RWPE1 (cell line): ENCODE results near the gene RSRC2.
"Not testable (repeated sequence)": the region's sequence is repeated elsewhere in the genome, so short reads cannot be mapped to it uniquely, and the experiment has no call there.

Experiments used
- CTCF ChIA-PET: fragments of 350-600 bp; sonication (Branson Sonifier 250); formaldehyde crosslinking; extraction: SDS; loops from one replicate; lab custom pipeline; 2021; lab: Yijun Ruan, JAX
- POLR2A ChIA-PET: fragments of 400-600 bp; formaldehyde crosslinking; extraction: SDS; loops from one replicate; lab custom pipeline; 2020; ENCODE audit warnings: antibody characterized with exemption; ENCODE audit not compliant: low non-redundant PET; lab: Yijun Ruan, JAX
- DNase-seq: peaks from one replicate; pipeline ENCODE4 v3.0.0; 2012; ENCODE audit warnings: low spot score
- H3K27ac ChIP-seq: fragments of 450-650 bp; 2 replicates; pipeline ENCODE4 v1.5.1; 2017
- CTCF ChIP-seq: fragments of 450-650 bp; conservative IDR thresholded peaks from 2 replicates; pipeline ENCODE4 v1.5.1; 2017; ENCODE audit warnings: low read depth, mild to moderate bottlenecking

Gene RSRC2

GRCh38 chr12:122503147-122503751, 23.5 kb downstream of the RSRC2 start:
- CTCF ChIA-PET, result interaction anchor here (0.6 kb wide), 1 partner anchor 14 kb away, joined by 3 read pairs; no protein-coding TSS in a partner anchor
- no peak for TF ChIP-seq CTCF
- DNase-seq, result no peak
- H3K27ac ChIP-seq, result peak overlapping the region; percentile 55
- POLR2A ChIA-PET, result no interaction called here

- H3K27ac ChIP-seq, result peak overlapping the region; percentile 99
- ChIA-PET POLR2A (interaction anchor here (1.1 kb wide), 1 partner anchor 25 kb away, joined by 3 read pairs; the partner anchor contains the start of genes KNTC1 and RSRC2), CTCF (no interaction called here)
- TF ChIP-seq CTCF, result no peak
- DNase-seq, result no peak
These were observed 25.2 kb downstream of the RSRC2 start for GRCh38 chr12:122501489-122501989.

DNA sequence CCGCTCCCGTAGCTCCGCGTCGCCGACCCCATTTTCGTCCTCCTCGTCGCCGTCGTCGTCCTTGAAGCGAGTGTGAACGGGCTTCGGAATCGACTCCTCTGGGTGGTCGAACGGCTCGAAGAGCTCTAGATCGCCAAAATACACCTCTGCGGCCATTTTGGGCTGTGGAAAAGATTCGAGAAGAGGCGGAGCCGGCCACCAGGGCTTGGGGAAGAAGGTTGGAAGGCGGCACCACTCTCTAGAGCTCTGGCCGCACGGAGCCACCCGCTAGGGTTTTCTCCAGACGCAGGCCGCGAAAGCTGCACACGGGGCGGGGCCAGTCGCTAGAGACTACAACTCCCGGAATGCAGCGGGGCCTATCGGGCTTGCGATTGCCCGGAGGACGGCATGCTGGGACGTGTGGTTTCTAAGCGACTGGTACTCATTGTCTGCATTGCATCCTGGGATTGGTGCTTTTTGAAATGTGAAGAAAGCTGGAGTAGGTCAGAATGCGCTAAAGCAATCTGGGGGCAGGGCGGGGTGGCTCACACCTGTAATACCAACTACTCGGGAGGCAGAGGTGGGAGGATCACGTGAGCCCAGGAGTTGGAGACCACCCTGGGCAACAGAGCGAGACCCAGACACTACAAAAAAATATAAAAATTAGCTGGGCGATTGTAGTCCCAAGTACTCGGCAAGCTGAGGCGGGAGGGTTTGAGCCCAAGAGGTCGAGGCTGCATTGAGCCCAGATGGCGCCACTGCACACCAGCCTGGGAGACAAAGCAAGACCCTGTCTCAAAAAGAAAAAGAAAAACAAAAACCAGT, 25.8 kb downstream of the RSRC2 start, which contains the start of gene ZCCHC8:
Gene ZCCHC8 (minus strand): TSS at position 248 of the 804 bp plus-strand sequence. CDS start 92 bp downstream, at position 156.
- TF ChIP-seq CTCF, result no peak
- peak; percentile 95 for DNase-seq
- CTCF ChIA-PET, result interaction anchor here (0.6 to 1.0 kb wide), 4 partner anchors 67 to 294 kb away, joined by 3 to 7 read pairs (median 3); no protein-coding TSS in a partner anchor
- POLR2A ChIA-PET, result interaction anchor here (0.6 to 1.1 kb wide), 3 partner anchors 20 to 165 kb away, joined by 3 to 7 read pairs (median 3); partner anchors contain the start of genes KNTC1 and RSRC2
- H3K27ac ChIP-seq, result peak within 1 kb of the TSS; percentile 99

GRCh38 chr12:122499991-122500684, 26.6 kb downstream of the RSRC2 start:
- no peak for TF ChIP-seq CTCF

DNA sequence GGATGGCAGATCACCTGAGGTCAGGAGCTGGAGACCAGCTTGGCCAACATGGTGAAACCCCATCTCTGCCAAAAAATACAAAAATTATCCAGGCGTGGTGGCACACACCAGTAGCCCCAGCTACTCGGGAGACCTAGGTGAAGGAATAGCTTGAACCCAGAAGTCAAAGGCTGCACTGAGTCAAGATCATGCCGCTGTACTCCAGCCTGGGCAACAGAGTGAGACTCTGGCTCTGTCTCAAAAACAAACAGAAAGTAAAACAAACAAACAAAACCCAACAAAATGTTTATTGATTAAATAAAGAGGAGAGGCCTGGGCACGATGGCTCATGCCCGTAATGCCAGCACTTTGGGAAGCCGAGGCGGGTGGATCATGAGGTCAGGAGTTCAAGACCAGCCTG, 31.5 kb downstream of the RSRC2 start:
- TF ChIP-seq CTCF, result no peak
- peak overlapping the region; percentile 15; the same call in 1 of the 2 replicates for H3K27ac ChIP-seq
- POLR2A ChIA-PET, result no interaction called here
- DNase-seq, result no peak
- CTCF ChIA-PET, result no interaction called here

More at GRCh38 chr12:122499991-122500684, 26.6 kb downstream of the RSRC2 start:
- POLR2A ChIA-PET, result interaction anchor here (0.7 to 1.1 kb wide), 3 partner anchors 19 to 103 kb away, joined by 3 read pairs; partner anchors contain the start of genes KNTC1 and RSRC2
- DNase-seq, result peak; percentile 68
- CTCF ChIA-PET, result interaction anchor here (0.6 to 1.0 kb wide), 5 partner anchors 67 to 256 kb away, joined by 3 to 7 read pairs (median 4); no protein-coding TSS in a partner anchor
- peak overlapping the region; percentile 99 for H3K27ac ChIP-seq

- DNase-seq, POLR2A ChIA-PET, CTCF ChIA-PET, H3K27ac ChIP-seq: not testable (repeated sequence)
These were observed 33.5 kb downstream of the RSRC2 start for GRCh38 chr12:122493222-122493621.
